ENCODE results near the gene CFAP107.
"Not testable (repeated sequence)": the region's sequence is repeated elsewhere in the genome, so short reads cannot be mapped to it uniquely, and the experiment has no call there.

CFAP107 gene

DNA sequence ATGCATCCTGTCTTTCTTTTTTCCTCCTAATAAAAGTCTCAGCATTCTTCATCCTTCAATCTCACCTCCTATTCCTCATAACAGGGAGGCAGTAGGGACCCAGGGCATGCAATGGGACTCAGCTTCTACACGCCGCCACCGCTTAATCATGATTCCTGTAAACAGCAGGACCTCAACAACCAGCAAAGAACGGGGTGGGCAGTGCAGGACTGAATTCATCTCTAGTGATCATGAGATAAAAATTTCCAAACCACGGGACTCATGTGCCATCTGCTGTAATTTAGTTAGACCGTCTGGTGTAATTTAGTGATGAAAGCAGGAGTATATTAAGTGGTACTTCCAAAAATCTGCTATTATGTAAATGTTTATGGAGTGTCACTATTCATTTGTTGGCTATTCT is 32.9 kb downstream of the CFAP107 start:
- DNase-seq (ENCODE audit: low spot score), result no peak

DNA sequence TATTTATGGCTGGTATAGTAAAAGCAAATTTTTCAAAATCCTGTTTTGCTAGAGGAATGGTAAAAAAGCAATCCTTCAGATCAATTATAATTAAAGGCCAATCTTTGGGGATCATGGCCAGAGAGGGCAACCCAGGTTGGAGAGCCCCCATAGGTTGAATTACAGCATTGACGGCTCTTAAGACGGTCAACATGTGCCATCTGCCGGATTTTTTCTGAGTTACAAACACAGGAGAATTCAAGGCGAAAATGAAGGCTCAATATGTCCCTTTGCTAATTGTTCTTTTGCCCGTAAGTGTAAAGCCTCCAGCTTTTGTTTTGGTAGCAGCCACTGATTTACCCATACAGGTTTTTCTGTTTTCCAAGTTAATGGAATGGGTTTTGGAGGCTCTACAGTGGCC is 35.5 kb downstream of the CFAP107 start:
- not testable (repeated sequence) for DNase-seq (ENCODE audit: low spot score)

DNA sequence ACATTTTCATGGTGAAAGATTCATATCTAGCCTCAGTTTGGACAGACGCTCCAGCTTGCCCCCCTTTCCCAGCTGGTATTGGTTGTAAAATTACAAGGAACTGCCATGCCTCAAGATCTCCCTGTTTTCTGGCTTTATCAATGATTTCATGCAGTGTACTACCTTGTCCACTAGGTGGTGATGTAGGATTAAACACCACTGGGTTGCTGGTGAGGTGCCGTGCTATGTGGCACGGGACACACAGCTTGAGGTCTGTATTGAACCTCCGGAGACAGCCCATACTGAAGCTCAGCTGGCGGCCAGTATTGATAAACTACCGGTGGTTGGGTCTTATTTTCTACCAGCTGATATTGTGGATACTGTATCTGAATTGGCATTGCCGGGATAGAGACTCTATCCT is 37.8 kb downstream of the CFAP107 start:
- DNase-seq (ENCODE audit: low spot score), result peak; percentile 38

- not testable (repeated sequence) for DNase-seq (ENCODE audit: low spot score)
These were observed 38.7 kb downstream of the CFAP107 start for GRCh38 chr1:12784729-12785128.

- not testable (repeated sequence) for DNase-seq (ENCODE audit: low spot score)
These were observed 45.1 kb downstream of the CFAP107 start, which contains the start of gene PRAMEF1 for GRCh38 chr1:12791097-12791496. Gene PRAMEF1, plus strand, starts transcription at chr1:12791397. Its CDS starts 1,831 bp downstream, at chr1:12793228.

DNA sequence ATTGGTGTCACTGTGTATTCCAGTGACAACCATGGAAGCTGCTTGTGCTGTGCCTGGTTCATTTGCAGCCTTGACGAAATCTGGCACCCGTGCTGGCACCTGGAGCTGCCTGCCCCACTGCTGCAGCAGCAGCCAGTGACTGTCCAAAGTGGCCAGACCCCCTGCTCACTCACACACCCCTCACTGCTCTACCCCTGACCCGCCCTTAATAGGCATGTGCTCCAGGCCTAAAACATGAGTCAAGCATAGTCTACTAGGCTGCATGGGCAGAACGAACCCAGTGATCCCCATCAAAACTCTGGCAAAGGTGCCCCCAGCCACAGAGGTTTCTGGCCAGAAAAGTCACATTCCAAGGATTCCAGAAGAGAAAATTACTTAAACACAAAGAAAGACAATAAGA is 52.9 kb downstream of the CFAP107 start:
- DNase-seq (ENCODE audit: low spot score), result no peak

DNA sequence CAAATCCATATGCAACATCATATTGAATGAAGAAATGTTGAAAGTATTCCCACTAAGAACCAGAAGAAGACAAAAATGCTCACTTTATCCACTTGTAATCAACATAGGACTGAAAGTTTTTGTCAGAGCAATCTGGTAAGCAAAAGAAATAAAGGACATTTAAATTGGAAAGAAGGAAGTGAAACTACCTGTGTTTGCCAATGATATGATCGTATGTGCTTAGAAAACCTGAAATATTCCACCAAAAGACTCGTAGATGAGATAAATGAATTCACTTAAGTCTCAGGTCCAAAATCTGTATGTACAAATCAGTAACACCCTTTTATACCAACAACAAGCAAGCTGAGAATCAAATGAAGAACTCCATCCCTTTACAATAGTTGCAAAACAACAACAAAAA is 53.7 kb downstream of the CFAP107 start:
- DNase-seq (ENCODE audit: low spot score), result no peak

DNA sequence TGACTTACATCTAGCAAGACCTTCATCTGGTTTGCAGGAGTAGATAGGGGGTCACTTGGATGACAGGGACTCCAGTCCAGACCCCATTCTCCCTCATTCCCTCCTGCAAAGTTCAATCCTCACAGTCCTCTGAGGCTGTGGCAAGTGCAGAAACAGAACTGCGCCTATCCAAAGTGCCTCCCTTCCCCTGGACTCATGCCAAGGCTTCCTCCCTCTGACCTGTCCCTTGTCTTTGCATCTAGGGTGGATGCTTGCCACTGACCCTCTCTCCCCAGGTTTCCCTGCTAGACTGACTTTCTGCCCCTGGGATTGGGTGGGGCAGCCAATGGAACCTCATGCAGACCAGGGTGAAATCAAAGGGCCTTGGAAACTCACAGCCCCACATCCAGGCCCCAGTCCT is 63.9 kb downstream of the CFAP107 start:
- DNase-seq (ENCODE audit: low spot score), result no peak

- DNase-seq (ENCODE audit: low spot score), result no peak
These were observed 64.8 kb downstream of the CFAP107 start for GRCh38 chr1:12810691-12811408.

- no peak for DNase-seq (ENCODE audit: low spot score)
These were observed 65.4 kb downstream of the CFAP107 start for GRCh38 chr1:12811409-12811784.

Data from activated CD4-positive, alpha-beta T cell treated with anti-CD3 and anti-CD28 coated beads, Interleukin-2, Interleukin-4, amounts not matched to agents 100 ng/mL and 50 ng/mL, durations not matched to agents 16 hours and 8 hours (primary cell).